Limb (tissue), 2 donors: ENCODE results near the gene C9orf57.
"Not testable (repeated sequence)": the region's sequence is repeated elsewhere in the genome, so short reads cannot be mapped to it uniquely, and the experiment has no call there.

Source experiments
- DNase-seq, 2 donors: peaks; one replicate each; pipeline ENCODE4 v3.0.0-alpha.2; 2016; ENCODE audit errors: extremely low spot score in 2 of 2

The C9orf57 gene

GRCh38 chr9:72025906-72026305, 34.5 kb downstream of the C9orf57 start:
- no peak for DNase-seq

- no peak for DNase-seq
These were observed 36.8 kb downstream of the C9orf57 start for GRCh38 chr9:72023596-72023995.

GRCh38 chr9:72022841-72023240, 37.6 kb downstream of the C9orf57 start:
- DNase-seq = no peak

GRCh38 chr9:72013292-72013760, 47.1 kb downstream of the C9orf57 start:
- no peak for DNase-seq

GRCh38 chr9:72012646-72013045, 47.8 kb downstream of the C9orf57 start:
- DNase-seq = no peak

GRCh38 chr9:72007726-72008125, 52.7 kb downstream of the C9orf57 start:
- not testable (repeated sequence) for DNase-seq

GRCh38 chr9:72006501-72006900, 53.9 kb downstream of the C9orf57 start:
- DNase-seq = no peak

GRCh38 chr9:72005451-72005850, 55.0 kb downstream of the C9orf57 start:
- no peak for DNase-seq
